ENCODE measurements around the gene RYR1. TPM values are rescaled to one million over a fixed set of nuclear protein-coding genes. Genes with fewer than 3 reads are reported as not detected.

The RYR1 gene
- total and polyA plus RNA-seq, 2 of the 13 experiments (the other 11 are each of a cell fraction or from before 2014, with no cell fraction given), result 0.03 TPM; not detected in 1

- 39% methylated on average over 10 of the region's 13 CpGs for WGBS (ENCODE audit: low lambda C conversion rate)
- no peak for FAIRE-seq
Observed at GRCh38 chr19:38458991-38459390, 25.5 kb downstream of the RYR1 start.

More at GRCh38 chr19:38458991-38459390, 25.5 kb downstream of the RYR1 start:
- ChIA-PET CTCF (ENCODE audit: low intra/inter-chr PET ratio, low total read pairs) (no interaction called here), POLR2A (no interaction called here)
- TF ChIP-seq ZNF512 (CRISPR knock-in tag; IDR thresholded peaks at IDR 0.05), result no peak
- TF ChIP-seq PREB (CRISPR knock-in tag; IDR thresholded peaks at IDR 0.05), result no peak
- TF ChIP-seq PRMT3 (CRISPR knock-in tag; IDR thresholded peaks at IDR 0.05; ENCODE audit: borderline replicate concordance, low read depth), result no peak
- no peak for TF ChIP-seq CTCF (CRISPR knock-in tag; IDR thresholded peaks at IDR 0.05)
- no peak for TF ChIP-seq HDAC1 (CRISPR knock-in tag; IDR thresholded peaks at IDR 0.05)
- TF ChIP-seq PAF1 (CRISPR knock-in tag; IDR thresholded peaks at IDR 0.05), result no peak
- no peak for TF ChIP-seq ZNF263 (CRISPR knock-in tag; IDR thresholded peaks at IDR 0.05)
- no peak for TF ChIP-seq BORCS8-MEF2B (CRISPR knock-in tag; IDR thresholded peaks at IDR 0.05)
- TF ChIP-seq SYNCRIP (IDR thresholded peaks at IDR 0.05; ENCODE audit: insufficient read depth, low read depth, low read length), result no peak
- TF ChIP-seq HNF4A (CRISPR knock-in tag; IDR thresholded peaks at IDR 0.05), result no peak
- no peak for TF ChIP-seq PLRG1 (conservative IDR thresholded peaks at IDR 0.05)
- TF ChIP-seq SP5 (CRISPR knock-in tag; IDR thresholded peaks at IDR 0.05; ENCODE audit: borderline replicate concordance, low read depth), result no peak
- TF ChIP-seq ZNF567 (CRISPR knock-in tag; IDR thresholded peaks at IDR 0.05; ENCODE audit: borderline replicate concordance), result no peak
- TF ChIP-seq SUZ12 (IDR thresholded peaks at IDR 0.05; ENCODE audit: low read depth, low read length), result no peak
- in situ Hi-C loops (cut with HindIII; ENCODE audit: extremely low pct_ligation_motif_present, low pct_unique_long_range_greater_than_20kb), result no loop called here
- Histone ChIP-seq H3K4me2 (ENCODE audit: low read depth, low read length) (no peak overlapping the region), H4K20me1 (ENCODE audit: insufficient read depth, low read length) (no peaks in the 10 kb centered on the region), H3K36me3 (replicated peaks in 1 of 2; ENCODE audit: control insufficient read depth in 1 of 2, insufficient read depth in 2 of 2, low read length in 2 of 2) (no peaks in the 10 kb centered on the region), H3K4me1 (ENCODE audit: insufficient read depth, low read length) (no peaks in the 10 kb centered on the region), H3K9me3 (ENCODE audit: low read length) (no peaks in the 10 kb centered on the region), H2AFZ (ENCODE audit: low read length) (no peak overlapping the region), H3K27me3 (ENCODE audit: control insufficient read depth in 1 of 2, insufficient read depth in 2 of 2, low read length in 2 of 2) (no peaks in the 10 kb centered on the region), H3K79me2 (ENCODE audit: insufficient read depth, low read length) (no peaks in the 10 kb centered on the region), H3K9ac (ENCODE audit: insufficient read depth, low read depth, low read length) (no peak overlapping the region), H3K27ac (ENCODE audit: extremely low read length, insufficient read depth, low read length) (no peak overlapping the region), H3K4me3 (replicated peaks in 1 of 3; ENCODE audit: insufficient read depth in 1 of 3, low read depth in 2 of 3, low read length in 3 of 3) (no peak overlapping the region)
- intact Hi-C loops (cut with micrococcal nuclease; ENCODE audit: unreplicated experiment), result no loop called here
- ATAC-seq (no peak), DNase-seq (ENCODE audit: low spot score) (no peak)
- BruUV-seq (replicated peaks), result no TSS peak
